GM18907 (cell line): ENCODE results near the gene OR9Q1.

Source experiments
- ATAC-seq: cut with Tn5 transposase; IDR thresholded peaks from one replicate; pipeline ENCODE4 v1.9.1; 2021; ENCODE audit warnings: mild to moderate bottlenecking, moderate library complexity; ENCODE audit not compliant: unreplicated experiment

Gene OR9Q1

DNA sequence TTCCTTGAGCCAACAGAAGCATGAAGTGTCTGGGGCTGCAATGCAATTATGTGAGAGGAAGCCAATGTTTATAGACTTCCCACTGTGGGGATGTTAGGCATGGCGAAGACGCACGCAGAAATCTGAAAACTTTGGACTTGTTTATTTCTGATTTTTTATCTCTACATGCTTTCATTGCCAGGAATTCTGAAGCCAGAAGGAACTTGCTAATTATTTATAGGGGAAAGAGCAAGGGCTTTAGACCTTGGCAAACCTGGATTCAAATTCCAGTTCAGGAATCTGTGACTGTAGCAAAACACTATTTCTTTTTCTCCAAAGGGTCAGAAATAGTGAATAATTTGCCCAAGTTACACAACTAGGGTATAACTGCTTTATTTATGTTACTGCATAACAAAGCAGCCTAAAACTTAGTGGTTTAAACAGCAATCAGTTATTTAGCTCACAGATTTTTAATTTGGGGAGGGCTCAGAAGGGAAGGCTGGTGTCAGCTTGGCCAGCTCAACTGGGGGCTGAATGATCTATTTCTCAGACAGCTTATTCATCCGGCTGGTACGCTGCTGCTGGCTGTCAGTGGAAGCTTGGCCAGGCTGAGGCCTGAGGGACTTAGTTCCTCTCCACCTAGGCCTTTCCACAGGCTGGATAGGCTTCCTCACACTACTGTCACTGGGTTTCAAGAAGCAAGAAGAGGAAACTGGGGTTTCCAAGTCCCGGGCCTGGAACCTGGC lies 5.2 kb downstream of the OR9Q1 start:
- no peak for ATAC-seq

DNA sequence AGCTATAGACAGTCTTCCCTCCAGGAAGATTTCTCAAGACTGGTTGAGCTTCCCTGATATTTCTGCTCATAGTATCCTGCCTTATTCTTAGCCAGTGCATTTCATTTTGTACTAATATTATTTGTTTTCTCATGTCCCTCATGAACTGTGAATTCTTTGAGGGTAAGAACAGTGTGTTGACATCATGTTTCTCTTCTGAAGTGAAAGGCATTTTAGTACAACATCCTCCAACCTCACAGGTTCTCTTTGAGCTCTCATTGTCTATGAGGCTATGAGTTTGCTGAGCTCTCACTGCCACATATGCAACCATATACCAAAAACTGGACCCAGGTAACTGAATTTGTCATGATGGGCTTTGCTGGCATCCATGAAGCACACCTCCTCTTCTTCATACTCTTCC lies 7.0 kb downstream of the OR9Q1 start, which contains the start of gene OR6Q1:
Gene OR6Q1, plus strand, starts transcription at position 301 of the 400 bp plus-strand sequence. Its CDS starts 0 bp downstream, at position 301.
- no peak for ATAC-seq

DNA sequence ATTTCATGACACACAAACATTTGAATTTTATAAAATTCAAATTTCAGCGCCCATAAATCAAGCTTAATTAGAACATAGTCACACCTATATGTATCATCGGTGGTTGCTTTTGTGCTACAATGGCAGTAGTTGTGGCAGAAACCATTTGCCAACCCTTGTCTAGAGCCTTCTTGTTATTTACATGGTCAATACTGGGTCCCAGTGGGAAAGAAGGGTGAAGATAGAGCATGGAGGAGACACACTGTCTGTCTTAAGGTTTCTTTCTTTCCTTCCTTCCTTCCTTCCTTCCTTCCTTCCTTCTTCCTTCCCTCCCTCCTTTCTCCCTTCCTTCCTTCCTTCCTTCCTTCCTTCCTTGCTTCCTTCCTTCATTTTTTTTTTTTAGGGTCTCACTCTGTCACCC lies 10.8 kb downstream of the OR9Q1 start:
- ATAC-seq, result no peak

DNA sequence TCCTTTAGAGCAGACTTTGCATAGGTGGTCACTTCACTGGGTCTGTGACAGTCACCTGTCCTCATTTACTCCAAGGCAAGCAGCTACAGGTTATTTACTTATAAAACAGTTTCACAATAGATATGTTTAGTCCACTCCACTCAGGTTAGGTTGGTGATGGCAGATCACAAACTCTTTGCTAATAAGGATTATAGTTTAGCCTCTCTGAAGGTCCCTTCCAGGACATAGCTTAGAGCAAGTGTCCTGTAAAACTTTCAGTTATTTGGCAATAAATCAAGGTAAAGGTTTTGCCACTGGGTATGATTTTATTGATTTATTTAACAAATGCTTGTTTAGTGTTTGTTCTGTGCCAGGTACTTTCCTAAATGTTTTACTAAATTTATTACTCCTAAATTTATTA lies 15.9 kb downstream of the OR9Q1 start:
- no peak for ATAC-seq

DNA sequence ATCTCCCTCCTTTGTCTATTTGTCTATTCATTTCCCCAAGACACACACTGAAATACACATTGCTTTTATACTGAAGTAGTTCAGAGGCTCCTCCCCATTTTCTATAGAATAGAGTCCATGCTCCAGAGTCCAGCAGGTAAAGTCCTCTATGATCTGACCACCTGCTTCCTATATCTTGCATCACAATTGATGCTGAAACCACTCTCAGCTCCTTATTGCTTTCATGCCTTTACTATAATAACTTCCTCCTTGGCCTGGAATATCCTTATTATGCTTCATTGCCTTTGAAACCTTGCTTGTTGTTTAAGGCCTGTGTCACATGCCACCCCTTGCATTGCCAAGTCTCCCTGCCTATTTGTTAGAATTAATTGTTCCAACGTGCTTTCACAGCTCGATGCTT lies 19.7 kb downstream of the OR9Q1 start:
- no peak for ATAC-seq

DNA sequence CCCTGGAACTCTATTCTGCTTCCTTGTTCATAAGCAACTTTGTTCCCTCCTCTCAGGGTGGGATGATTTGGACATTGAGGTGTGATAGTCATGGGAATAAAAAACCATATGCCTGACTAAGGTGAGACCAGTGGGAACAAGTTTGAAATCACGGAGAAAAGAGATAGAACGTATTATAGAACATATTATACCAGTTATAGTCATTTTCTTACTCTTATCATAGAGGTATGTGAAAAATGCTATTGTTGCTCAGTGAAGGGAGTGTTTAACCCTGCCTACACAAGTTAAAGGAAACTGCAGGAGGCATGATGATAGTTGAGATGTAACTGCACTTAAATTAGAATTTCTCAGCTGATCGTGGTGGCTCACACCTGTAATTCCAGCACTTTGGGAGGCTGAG lies 22.6 kb downstream of the OR9Q1 start:
- no peak for ATAC-seq

DNA sequence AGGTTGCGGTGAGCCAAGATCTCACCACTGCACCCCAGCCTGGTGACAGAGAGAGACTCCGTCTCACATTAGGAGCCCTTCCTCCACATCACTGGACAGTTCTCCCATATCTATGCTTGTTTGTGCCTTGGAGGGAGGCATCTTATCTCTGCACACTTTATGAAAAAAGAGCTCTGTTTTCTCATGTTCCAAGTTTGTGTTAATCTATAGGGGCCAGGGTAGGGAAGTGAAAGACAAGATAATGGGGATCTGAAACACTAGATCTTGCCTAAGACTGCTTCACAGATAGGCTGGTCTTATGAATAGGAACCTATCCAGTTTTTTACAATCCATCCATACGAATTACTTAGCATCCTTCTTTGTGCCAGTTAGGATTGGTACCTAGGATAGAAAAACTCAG lies 24.1 kb downstream of the OR9Q1 start:
- no peak for ATAC-seq

DNA sequence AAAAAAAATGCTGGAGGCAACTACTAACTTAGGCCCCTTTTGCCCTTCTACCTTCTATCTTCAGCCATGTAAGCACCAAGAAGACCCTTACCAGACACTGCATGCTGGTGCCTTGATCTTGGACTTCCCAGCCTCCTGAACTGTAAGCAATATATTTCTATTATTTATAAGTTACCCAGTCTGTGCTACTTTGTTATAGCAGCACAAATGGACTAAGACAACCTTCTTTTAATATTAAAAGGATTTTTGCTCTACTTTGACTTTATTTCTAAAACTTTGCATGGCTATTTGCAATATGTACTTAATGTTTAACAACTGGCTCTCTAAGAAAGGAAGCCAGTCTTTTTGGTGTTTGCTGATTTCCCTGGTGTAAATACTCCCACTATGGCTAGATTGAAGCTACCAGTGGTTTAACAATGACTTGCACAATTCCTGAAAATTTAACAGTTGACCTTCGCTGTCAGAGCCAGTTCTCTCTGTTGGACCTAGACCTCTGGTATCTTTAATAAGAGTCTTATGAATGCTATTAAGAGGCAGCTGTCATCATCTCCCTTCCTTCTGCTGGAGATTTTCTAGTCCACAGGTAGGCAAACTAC lies 32.2 kb downstream of the OR9Q1 start:
- no peak for ATAC-seq

DNA sequence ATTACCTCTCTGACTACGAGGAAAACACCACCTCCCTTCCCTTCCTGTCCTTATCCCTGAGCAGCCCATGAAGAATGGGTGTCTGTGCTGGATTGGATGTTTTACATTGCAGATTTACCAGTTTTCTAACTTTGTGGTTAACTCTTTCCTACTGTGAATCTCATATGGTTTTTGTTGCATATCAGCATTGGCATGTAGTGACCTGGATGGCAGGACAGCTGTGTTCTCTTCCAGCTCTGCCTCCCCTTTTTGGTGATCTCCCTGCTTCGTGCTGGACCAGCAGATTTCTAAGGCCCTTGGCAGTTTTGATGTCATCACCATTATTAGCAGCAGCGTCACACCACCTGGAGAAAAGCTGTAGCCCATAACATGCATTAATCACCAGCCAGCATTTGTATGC lies 33.8 kb downstream of the OR9Q1 start:
- no peak for ATAC-seq

DNA sequence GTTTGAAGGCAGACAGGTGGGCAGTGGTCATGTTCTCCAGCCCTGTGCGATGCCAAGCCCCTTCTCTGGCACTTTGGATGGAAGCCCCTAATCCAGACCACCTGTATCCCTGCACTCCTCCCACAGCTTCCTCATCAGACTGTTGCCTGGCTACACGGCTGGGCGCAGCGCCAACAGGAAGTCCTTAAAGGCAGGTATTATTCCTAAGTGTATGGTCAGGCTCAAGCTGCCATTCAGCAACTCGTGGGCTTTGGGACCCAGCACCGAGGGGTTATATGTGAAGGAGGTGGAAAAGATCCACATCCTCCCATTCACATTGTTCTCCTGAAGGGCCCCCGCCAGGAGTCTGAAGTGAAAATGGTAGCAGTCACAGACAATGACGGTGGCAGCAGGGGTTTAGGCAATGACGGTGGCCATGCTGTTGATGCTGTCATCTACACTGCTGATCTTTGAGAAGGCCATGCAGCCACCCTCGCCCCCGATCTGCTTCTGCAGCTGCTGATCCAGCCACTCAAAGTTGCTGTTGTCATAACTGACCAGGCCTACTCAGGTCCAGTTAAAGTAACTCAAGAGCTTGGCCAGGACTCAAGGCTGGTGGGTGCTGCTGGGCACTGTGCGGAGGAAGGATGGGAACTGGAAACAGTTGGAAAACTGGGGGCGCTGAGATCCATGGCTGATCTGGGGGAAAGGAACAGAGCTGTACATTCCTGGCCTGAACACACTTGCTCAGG lies 34.8 kb downstream of the OR9Q1 start:
- ATAC-seq, result no peak

DNA sequence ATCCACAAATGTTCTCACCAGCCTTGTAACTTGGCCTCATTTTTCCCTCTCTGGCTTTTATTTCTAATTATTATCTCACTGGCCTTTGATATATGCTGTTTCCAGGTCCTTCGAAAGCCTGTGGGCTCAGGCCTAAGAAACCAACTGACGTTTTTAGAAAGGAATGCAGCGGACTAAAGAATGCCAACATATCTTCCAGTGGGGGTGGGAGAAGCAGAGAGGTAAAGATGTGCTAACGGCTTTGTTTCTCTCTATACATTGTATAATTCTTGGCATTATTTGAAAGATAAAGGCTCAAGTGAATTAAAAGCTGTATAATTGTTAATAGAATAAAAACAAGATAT lies 35.3 kb downstream of the OR9Q1 start:
- ATAC-seq, result no peak

DNA sequence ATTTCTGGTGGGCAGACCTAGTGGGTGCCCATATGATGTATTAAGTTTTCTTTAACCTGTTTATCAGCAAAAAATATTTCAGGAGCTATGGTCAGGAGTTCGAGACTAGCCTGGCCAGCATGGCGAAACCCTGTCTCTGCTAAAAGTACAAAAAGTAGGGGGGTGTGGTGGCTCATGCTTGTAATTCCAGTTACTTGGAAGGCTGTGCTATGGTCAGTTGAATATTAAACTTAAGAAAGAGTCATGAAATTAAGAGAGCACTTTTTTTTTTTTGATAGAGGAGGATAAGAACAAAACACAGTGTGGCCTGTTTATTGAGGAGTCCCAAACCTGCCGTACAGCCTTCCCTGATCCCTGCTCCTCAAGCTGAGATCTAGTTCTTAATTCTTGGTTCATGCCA lies 36.9 kb downstream of the OR9Q1 start:
- ATAC-seq, result no peak

DNA sequence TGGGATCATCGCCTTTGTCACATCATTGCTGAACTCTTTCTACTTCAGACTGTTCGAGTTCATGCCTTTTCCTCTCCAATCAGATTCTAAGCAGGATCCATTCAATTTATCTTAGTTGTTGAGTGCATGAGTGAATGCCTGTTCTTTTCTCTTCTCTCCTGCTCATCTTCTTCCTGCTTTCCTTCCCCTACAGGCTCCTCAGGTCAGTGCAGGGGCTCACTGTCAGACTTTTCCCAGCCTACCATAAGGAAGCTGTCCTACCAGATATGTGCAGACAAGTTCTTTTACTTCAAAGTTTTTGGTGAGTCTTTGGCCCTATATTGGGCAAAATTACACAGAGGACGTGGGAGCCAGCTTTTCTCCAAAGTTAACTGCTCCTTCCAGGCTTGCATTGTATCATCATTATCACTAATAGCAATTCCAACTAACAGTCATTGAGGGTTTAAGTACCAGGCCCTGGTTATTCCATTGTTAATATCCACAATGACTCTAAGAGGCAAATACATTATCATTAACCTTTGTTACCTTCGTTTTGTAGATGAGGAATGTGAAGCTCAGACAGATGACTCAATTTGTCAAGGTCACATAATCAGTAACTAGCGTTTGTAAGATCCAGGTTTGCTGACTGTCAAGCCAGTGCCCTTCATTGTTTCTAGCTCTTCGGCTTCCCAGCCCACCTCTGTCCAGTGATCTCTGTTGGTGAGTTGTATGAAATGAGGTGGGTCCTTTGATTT lies 37.4 kb downstream of the OR9Q1 start:
- no peak for ATAC-seq

DNA sequence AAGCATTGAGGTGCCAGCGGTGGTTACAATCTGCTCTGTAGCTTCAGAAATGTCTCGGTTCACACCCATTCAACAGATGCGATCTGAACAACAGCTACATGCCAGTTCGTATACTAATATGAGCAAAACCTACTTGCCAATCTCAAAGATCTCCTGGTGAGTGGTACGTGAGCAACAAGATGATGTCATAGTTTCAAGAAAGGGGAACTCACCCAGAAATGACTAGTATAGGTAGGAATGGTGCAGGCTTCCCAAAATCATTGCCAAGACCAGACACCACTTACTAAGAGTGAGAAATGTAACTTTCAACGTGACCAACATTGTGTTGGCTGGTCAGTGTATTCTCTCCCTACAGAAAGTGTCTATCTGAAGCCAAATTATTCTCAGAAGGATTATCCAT lies 38.1 kb downstream of the OR9Q1 start:
- no peak for ATAC-seq

DNA sequence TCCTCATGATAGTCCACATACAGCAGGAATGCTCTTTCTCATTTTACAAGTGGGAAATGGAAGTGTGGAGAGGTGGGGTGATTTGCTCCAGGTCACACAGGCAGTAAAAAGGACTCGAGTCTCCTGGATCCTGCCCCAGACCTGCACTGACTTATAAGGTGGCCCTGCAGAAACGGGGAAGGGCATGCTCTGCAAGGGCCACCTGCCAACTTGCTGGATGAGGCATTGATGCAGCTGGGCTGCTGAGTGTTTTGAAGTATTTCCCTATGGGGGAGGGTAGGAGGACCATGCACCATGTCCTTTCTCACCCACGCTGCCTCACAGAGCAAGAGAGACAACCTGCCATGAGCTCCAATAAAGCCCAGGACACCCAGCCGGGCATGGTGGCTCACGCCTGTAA lies 44.0 kb downstream of the OR9Q1 start:
- ATAC-seq, result no peak

DNA sequence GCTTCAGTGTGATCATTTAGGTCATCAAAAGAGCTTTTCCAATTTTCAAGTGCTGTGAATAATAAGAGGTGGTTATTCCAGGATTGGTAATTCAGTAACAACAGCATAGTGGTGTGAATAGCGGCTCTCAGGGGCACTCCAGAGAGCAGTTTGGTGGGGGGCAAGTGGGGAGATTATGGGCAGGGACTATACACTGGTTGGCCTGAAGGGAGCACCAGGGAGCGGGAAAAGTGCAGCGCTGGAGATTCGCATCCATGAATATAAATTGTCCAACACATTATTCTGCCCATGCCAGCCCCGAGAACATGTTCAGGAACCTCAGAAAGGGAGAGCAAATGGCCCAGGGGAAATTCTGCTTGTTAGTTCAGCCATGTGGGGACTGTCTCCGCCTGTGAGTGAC lies 45.0 kb downstream of the OR9Q1 start:
- ATAC-seq, result no peak

DNA sequence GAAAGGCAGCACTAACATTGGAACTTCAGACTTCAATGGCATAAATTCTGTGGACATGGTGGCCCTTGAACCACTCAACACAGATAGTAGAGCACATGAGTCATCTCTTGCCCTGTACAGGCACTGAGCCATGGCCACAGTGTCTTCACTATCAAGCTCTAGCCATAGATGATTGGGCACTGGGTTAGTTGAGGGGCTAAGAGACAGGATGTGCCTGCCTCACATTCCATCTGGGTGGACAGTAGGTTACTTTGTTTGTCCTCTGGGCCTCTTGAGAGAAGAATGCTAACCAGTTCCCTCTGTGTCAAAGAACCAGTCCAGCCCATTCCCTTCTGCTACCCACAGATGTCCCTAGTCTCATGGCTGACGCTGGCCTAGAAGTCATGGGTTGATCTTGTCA lies 46.9 kb downstream of the OR9Q1 start:
- ATAC-seq, result no peak

DNA sequence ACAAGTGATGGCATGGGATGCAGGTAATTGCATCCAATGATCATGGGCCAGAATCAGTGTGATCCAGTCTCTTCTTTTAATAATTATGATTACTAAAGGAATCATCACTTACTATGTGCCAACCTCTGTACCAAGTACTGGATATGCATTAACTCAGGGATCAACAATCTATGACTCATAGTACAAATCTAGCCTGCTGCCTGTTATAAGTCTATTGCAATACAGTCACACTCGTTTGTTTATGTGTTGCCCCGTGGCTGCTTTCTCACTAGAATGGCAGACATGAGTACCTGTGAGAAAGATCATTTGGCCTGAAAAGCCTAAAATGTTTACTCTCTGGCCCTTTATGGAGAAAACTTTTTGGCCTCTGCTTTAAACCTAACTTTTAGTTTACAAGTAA lies 52.1 kb downstream of the OR9Q1 start:
- ATAC-seq, result no peak

DNA sequence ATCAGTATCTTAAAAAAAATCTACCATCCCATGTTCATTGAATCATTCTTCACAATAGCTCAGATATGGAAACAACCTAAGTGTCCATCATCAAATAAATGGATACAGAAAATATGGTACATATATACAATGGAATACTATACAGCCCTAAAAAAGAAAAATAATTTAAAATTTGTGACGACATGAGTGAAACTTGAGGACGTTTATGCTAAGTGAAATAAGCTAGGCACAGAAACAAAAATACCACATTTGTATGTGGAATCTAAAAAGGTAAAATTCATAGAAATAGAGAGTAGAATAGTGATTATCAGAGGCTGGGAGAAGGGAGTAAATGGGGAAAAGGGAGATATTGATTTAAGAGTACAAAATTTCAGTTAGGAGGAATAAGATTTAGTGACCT lies 62.8 kb downstream of the OR9Q1 start:
- ATAC-seq, result no peak

DNA sequence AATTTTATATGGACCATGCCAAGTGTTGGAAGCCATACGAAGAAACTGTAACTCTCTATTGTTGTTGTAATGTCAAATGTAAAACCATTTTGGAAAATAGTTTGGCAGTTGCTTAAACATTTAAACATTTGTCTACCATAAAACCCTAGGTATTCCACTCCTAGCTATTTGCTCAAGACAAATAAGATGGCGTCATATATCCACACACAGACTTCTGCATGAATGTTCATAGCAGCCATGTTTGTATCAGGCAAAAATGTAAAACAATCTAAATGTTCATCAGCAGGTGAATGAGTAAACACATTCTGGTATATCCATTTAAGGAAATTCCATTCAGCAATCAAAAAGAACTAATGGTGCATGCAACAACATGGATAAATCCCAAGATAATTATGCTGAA lies 73.8 kb downstream of the OR9Q1 start:
- ATAC-seq, result no peak

DNA sequence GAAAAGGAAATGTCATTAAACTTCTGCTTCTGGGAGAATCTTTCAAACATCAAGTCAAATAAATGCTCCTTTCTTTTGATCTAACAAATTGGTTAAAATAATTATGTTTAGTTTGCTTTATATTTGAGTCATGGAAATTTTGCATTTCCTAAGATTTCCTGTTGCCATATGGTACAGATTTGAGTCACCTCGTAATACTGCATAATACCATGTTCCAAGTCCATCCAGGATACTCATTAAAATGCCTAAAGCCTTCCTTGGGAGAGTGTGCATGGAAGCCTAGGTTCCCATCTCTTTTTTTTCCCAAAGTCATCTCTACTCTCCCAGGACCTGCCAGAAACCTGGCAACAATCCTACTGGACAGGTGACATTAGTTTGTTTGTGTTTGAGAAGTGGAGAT lies 97.4 kb downstream of the OR9Q1 start:
- ATAC-seq, result no peak

DNA sequence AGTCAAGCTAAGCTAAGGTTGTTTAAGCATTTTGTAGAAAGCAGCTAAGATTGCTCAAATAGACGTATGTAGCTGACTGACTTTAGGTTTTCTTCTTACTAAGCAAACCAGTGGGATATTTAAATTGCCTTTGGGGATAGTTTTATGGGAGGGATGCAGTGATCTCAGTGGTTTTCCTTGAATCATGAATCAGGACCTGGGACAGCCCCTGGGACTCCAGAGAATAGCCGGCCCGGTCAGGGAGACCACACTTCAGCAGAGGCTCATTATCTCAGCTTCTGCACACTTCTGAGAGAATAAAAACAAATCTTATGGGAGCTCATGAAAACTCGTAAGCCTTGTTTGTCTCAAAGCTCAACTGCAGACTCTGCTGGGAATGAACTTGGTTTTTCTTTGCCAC lies 101.8 kb downstream of the OR9Q1 start, which contains the start of gene OR9I1:
Gene OR9I1, minus strand, starts transcription at position 62 of the 400 bp plus-strand sequence. CDS start 6,086 bp downstream, outside the sequence.
- ATAC-seq, result no peak
